Measurements from ENCODE around the gene RNF10.

- no peak for TF ChIP-seq CTCF (conservative IDR thresholded peaks at IDR 0.05; ENCODE audit: low read depth, low read length)
- TF ChIP-seq RAD21 (IDR thresholded peaks at IDR 0.05; ENCODE audit: low read length), result no peak
- no peak for TF ChIP-seq POLR2A (IDR thresholded peaks at IDR 0.05; ENCODE audit: low read depth, low read length)
- TF ChIP-seq CEBPB (IDR thresholded peaks at IDR 0.05; ENCODE audit: low read depth, low read length), result no peak
- TF ChIP-seq RFX5 (IDR thresholded peaks at IDR 0.05; ENCODE audit: low read depth, low read length), result no peak
- TF ChIP-seq FOS (IDR thresholded peaks at IDR 0.05; ENCODE audit: low read depth, low read length), result no peak
- no peak for TF ChIP-seq SMC3 (IDR thresholded peaks at IDR 0.05; ENCODE audit: low read depth, low read length)
- TF ChIP-seq, protein P1, sequence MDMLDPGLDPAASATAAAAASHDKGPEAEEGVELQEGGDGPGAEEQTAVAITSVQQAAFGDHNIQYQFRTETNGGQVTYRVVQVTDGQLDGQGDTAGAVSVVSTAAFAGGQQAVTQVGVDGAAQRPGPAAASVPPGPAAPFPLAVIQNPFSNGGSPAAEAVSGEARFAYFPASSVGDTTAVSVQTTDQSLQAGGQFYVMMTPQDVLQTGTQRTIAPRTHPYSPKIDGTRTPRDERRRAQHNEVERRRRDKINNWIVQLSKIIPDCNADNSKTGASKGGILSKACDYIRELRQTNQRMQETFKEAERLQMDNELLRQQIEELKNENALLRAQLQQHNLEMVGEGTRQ (IDR thresholded peaks at IDR 0.05; ENCODE audit: low read depth, low read length), result no peak
- no peak for TF ChIP-seq MAFK (IDR thresholded peaks at IDR 0.05; ENCODE audit: low read depth, low read length)
- TF ChIP-seq CHD1 (IDR thresholded peaks at IDR 0.05; ENCODE audit: low read depth, low read length), result no peak
Measured at GRCh38 chr12:120581998-120582397, 47.8 kb downstream of the RNF10 start.

Measured in IMR-90 (cell line).